B cell (primary cell): Measurements from ENCODE around the gene NFATC1. TPM values are rescaled to one million over a fixed set of nuclear protein-coding genes. Genes with fewer than 3 reads are reported as not detected.

Experiments
- ATAC-seq: fragments of 200-7000 bp; cut with Tn5 transposase; one replicate; pipeline ENCODE4 v1.10.0; 2021; ENCODE audit warnings: low read depth, mild to moderate bottlenecking, moderate number of reproducible peaks, moderate library complexity
- CTCF ChIA-PET: fragments of 350-600 bp; sonication (Branson Sonifier 250); formaldehyde crosslinking; loops from one replicate; lab custom pipeline; 2021; ENCODE audit warnings: antibody characterized with exemption, inconsistent platforms; lab: Charles Lee
- POLR2A ChIA-PET: fragments of 350-600 bp; sonication (Branson Sonifier 250); formaldehyde crosslinking; loops from one replicate; lab custom pipeline; 2021; ENCODE audit warnings: antibody characterized with exemption; lab: Charles Lee
- DNase-seq: peaks from one replicate; pipeline ENCODE4 v3.0.0; 2013
- H2AFZ ChIP-seq: 2 replicates; pipeline ENCODE4 v1.6.1; 2012; ENCODE audit warnings: mild to moderate bottlenecking, low read depth, low read length; ENCODE audit not compliant: insufficient read depth, poor library complexity, severe bottlenecking
- H3K27ac ChIP-seq, 2 donors: 1 replicate in 1 of 2; 2 replicates in 1 of 2; pipeline ENCODE4 v1.5.1; 2012 to 2013; ENCODE audit warnings: low read length in 2 of 2, mild to moderate bottlenecking in 2 of 2, moderate library complexity in 1 of 2
- H3K27me3 ChIP-seq, 4 experiments: fragments of 200-600 bp in 1 of 4; sonication (generic) in 1 of 4; replicated peaks in 1 of 4; 1 replicate in 2 of 4; 2 replicates in 2 of 4; pipeline versions ENCODE4 v1.6.1 to v1.7.0; 2013 to 2016; ENCODE audit warnings: low read length in 3 of 4, mild to moderate bottlenecking in 2 of 4, mixed read lengths in 1 of 4, moderate library complexity in 1 of 4; ENCODE audit not compliant: insufficient read depth in 4 of 4, control insufficient read depth in 3 of 4; ENCODE audit errors: control extremely low read depth in 1 of 4
- H3K36me3 ChIP-seq, 2 experiments: replicated peaks in 1 of 2; 1 replicate in 1 of 2; 2 replicates in 1 of 2; pipeline versions ENCODE4 v1.6.1 to v1.7.1; 2013; ENCODE audit warnings: low read length in 1 of 2; ENCODE audit not compliant: insufficient read depth in 2 of 2, control insufficient read depth in 1 of 2; ENCODE audit errors: control extremely low read depth in 1 of 2, extremely low read depth in 1 of 2
- H3K4me1 ChIP-seq, 2 donors: fragments of 200-600 bp in 1 of 2; sonication (generic) in 1 of 2; 1 replicate in 1 of 2; 2 replicates in 1 of 2; pipeline versions ENCODE4 v1.5.1 to v1.6.1; 2013 to 2017; ENCODE audit warnings: low read length in 2 of 2; ENCODE audit not compliant: control insufficient read depth in 2 of 2, insufficient read depth in 2 of 2
- H3K4me2 ChIP-seq: replicated peaks from 2 replicates; pipeline ENCODE3; 2012; ENCODE audit warnings: mild to moderate bottlenecking, low read depth, low read length; ENCODE audit not compliant: poor library complexity, severe bottlenecking
- H3K4me3 ChIP-seq, 5 experiments: fragments of 200-600 bp in 1 of 5; sonication (generic) in 1 of 5; 1 replicate in 3 of 5; 2 replicates in 2 of 5; pipeline versions ENCODE4 v1.5.1 to v1.7.0; 2011 to 2016; ENCODE audit warnings: low read length in 4 of 5, mild to moderate bottlenecking in 4 of 5, low read depth in 2 of 5, control low read depth in 1 of 5, moderate library complexity in 1 of 5; ENCODE audit not compliant: insufficient read depth in 1 of 5; ENCODE audit errors: control extremely low read depth in 1 of 5, extremely low read depth in 1 of 5
- H3K79me2 ChIP-seq: fragments of 200-600 bp; sonication (generic); one replicate; pipeline ENCODE4 v1.6.0; 2016; ENCODE audit warnings: low read length; ENCODE audit not compliant: control insufficient read depth, insufficient read depth
- H3K9ac ChIP-seq: fragments of 200-600 bp; sonication (generic); 2 replicates; pipeline ENCODE4 v1.6.1; 2017; ENCODE audit warnings: mild to moderate bottlenecking, low read length, moderate library complexity
- H3K9me3 ChIP-seq, 3 donors: one replicate each; pipeline versions ENCODE4 v1.6.1 to v1.7.1; 2013; ENCODE audit warnings: low read length in 2 of 3; ENCODE audit not compliant: control insufficient read depth in 2 of 3, insufficient read depth in 1 of 3; ENCODE audit errors: control extremely low read depth in 1 of 3
- H4K20me1 ChIP-seq: 2 replicates; pipeline ENCODE4 v1.6.0; 2012; ENCODE audit warnings: mild to moderate bottlenecking, low read length; ENCODE audit not compliant: insufficient read depth, control insufficient read depth, poor library complexity, severe bottlenecking
- H3K27ac Mint-ChIP-seq: one replicate; pipeline ENCODE4 v1.8.0; 2021; ENCODE audit warnings: mixed read lengths
- H3K27me3 Mint-ChIP-seq: one replicate; pipeline ENCODE4 v1.8.0; 2021; ENCODE audit warnings: mixed read lengths
- H3K4me1 Mint-ChIP-seq: one replicate; pipeline ENCODE4 v1.8.0; 2021; ENCODE audit warnings: mixed read lengths
- H3K4me3 Mint-ChIP-seq: one replicate; pipeline ENCODE4 v1.8.0; 2021; ENCODE audit warnings: mixed read lengths
- H3K9me3 Mint-ChIP-seq: one replicate; pipeline ENCODE4 v1.8.0; 2022; ENCODE audit warnings: mixed read lengths; ENCODE audit not compliant: insufficient read depth
- EZH2 ChIP-seq: IDR thresholded peaks from 2 replicates; pipeline ENCODE4 v1.6.1; 2012; ENCODE audit warnings: borderline replicate concordance, low read depth, mild to moderate bottlenecking, moderate library complexity, low read length; ENCODE audit not compliant: insufficient read depth, poor library complexity, severe bottlenecking
- WGBS: methylation state at CpG from one replicate; pipeline ENCODE4 v1.1.5; 2013; ENCODE audit warnings: missing lambda C conversion rate; ENCODE audit not compliant: insufficient coverage; 5-methylcytosine and 5-hydroxymethylcytosine counted together
- intact Hi-C: fragments of 100-400 bp; cut with micrococcal nuclease; formaldehyde crosslinking; loops from one replicate; pipeline ENCODE4 v1.10.0; 2022
- polyA plus RNA-seq: library from polyadenylated mRNA; depleted of rRNA; stranded (reverse); fragments of >200 nt; gene quantifications from 2 replicates; pipeline ENCODE4 v1.2.3, GENCODE V29; 2012
- total RNA-seq, 2 donors: library from RNA; stranded (reverse); fragments of 120-200 nt in 1 of 2; gene quantifications; 1 replicate in 1 of 2; 2 replicates in 1 of 2; pipeline versions ENCODE4 v1.2.3 to v1.2.4, GENCODE V29; 2013 to 2022
- TF ChIP-seq, protein P1 (sequence below): fragments of 200-600 bp; IDR thresholded peaks from one replicate; pipeline ENCODE4 v1.8.0; 2022; ENCODE audit warnings: antibody characterized with exemption, mild to moderate bottlenecking

NFATC1 gene
- total and polyA plus RNA-seq, 2 donors (not counting 1 experiment from before 2014, with no cell fraction given), result 32.2 to 108 TPM

DNA sequence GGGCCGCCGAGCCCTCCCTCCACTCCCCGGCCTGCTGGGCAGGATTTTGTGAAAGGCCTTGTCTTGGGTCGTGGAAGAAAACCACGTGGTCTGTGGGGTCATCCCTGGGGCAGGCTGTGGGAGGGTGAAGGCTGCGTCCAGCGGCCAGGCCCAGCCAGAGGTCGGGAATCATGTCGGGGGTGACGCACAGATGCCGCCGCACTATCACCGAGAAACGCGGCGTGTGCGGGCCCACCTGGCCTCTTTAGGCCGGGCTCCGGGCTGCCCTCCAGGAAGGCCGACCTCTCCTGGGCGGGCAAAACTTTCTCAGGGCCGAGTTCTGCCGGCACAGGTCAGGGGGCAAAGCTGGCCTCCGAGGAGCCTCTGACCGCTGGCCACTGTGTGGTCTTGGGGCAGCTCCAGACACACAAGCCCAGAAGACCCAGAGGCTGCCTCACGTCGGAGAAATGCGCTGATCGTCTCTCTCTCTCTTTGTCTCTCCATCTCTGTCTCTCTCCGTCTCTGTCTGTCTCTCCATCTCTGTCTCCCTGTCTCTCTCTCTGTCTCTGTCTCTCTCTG, 28.4 kb downstream of the NFATC1 start:
- Histone ChIP-seq H3K9me3 (no peaks in the 10 kb centered on the region), H3K79me2 (peaks cover 100% of the 10 kb centered on the region), H3K27ac (peak overlapping the region in 1 of 2 donors; percentile 39), H3K4me2 (no peak overlapping the region), H3K4me1 (peaks cover 0 to 16% of the 10 kb centered on the region in 2 donors), H3K4me3 (no peak overlapping the region), H4K20me1 (peaks cover 100% of the 10 kb centered on the region), H2AFZ (no peak overlapping the region), H3K27me3 (no peaks in the 10 kb centered on the region), H3K36me3 (peaks cover 2 to 58% of the 10 kb centered on the region in 2 experiments), H3K9ac (no peak overlapping the region)
- peak overlapping the region; percentile 46 for H3K27ac Mint-ChIP-seq
- H3K27me3 Mint-ChIP-seq, result no peaks in the 10 kb centered on the region
- WGBS, result 91% methylated on average over 28 of the region's 30 CpGs
- peaks cover 47% of the 10 kb centered on the region for H3K4me1 Mint-ChIP-seq
- no peaks in the 10 kb centered on the region for H3K9me3 Mint-ChIP-seq
- DNase-seq (no peak), ATAC-seq (no peak)
- POLR2A ChIA-PET, result no interaction called here
- intact Hi-C loops, result no loop called here
- no peak for TF ChIP-seq EZH2
- TF ChIP-seq, protein P1, sequence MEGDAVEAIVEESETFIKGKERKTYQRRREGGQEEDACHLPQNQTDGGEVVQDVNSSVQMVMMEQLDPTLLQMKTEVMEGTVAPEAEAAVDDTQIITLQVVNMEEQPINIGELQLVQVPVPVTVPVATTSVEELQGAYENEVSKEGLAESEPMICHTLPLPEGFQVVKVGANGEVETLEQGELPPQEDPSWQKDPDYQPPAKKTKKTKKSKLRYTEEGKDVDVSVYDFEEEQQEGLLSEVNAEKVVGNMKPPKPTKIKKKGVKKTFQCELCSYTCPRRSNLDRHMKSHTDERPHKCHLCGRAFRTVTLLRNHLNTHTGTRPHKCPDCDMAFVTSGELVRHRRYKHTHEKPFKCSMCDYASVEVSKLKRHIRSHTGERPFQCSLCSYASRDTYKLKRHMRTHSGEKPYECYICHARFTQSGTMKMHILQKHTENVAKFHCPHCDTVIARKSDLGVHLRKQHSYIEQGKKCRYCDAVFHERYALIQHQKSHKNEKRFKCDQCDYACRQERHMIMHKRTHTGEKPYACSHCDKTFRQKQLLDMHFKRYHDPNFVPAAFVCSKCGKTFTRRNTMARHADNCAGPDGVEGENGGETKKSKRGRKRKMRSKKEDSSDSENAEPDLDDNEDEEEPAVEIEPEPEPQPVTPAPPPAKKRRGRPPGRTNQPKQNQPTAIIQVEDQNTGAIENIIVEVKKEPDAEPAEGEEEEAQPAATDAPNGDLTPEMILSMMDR, result no peak
- no peak overlapping the region for H3K4me3 Mint-ChIP-seq
- CTCF ChIA-PET, result no interaction called here

- Histone ChIP-seq H3K9me3 (no peaks in the 10 kb centered on the region), H3K27ac (peak overlapping the region in 1 of 2 donors; percentile 39), H3K79me2 (peaks cover 100% of the 10 kb centered on the region), H3K4me2 (no peak overlapping the region), H3K27me3 (no peaks in the 10 kb centered on the region), H2AFZ (no peak overlapping the region), H3K9ac (no peak overlapping the region), H3K36me3 (peaks cover 2 to 52% of the 10 kb centered on the region in 2 experiments), H3K4me1 (peaks cover 0 to 16% of the 10 kb centered on the region in 2 donors), H4K20me1 (peaks cover 100% of the 10 kb centered on the region), H3K4me3 (no peak overlapping the region)
- intact Hi-C loops, result no loop called here
- Mint-ChIP-seq H3K9me3 (no peaks in the 10 kb centered on the region), H3K4me3 (no peak overlapping the region), H3K27me3 (no peaks in the 10 kb centered on the region), H3K4me1 (peaks cover 49% of the 10 kb centered on the region), H3K27ac (peak overlapping the region; percentile 29)
- no peak for TF ChIP-seq EZH2
- TF ChIP-seq, protein P1, result no peak
- ChIA-PET POLR2A (no interaction called here), CTCF (no interaction called here)
- WGBS, result 95% methylated on average over 16 of the region's 19 CpGs
- no peak for DNase-seq
- no peak for ATAC-seq
Observed at GRCh38 chr18:79424880-79425568, 29.3 kb downstream of the NFATC1 start.
